H9 (cell line): ENCODE measurements around the gene ELMO2. TPM values are rescaled to one million over a fixed set of nuclear protein-coding genes. Genes with fewer than 3 reads are reported as not detected.
"Not testable (repeated sequence)": the region's sequence is repeated elsewhere in the genome, so short reads cannot be mapped to it uniquely, and the experiment has no call there.

Experiments
- DNase-seq: peaks from one replicate; pipeline ENCODE4 v3.0.0-alpha.2; 2017
- H2AFZ ChIP-seq: one replicate; pipeline ENCODE4 v1.6.1; 2013; ENCODE audit warnings: mild to moderate bottlenecking, low read length, control low read depth, moderate library complexity
- H2AK5ac ChIP-seq: 2 replicates; pipeline ENCODE4 v1.6.1; 2013; ENCODE audit warnings: low read length, control low read depth, mixed read lengths; ENCODE audit not compliant: insufficient read length
- H2BK120ac ChIP-seq: one replicate; pipeline ENCODE4 v1.6.1; 2013; ENCODE audit warnings: low read depth, mild to moderate bottlenecking, low read length, control low read depth, inconsistent platforms; ENCODE audit not compliant: poor library complexity, severe bottlenecking
- H2BK12ac ChIP-seq: 2 replicates; pipeline ENCODE4 v1.6.1; 2013; ENCODE audit warnings: low read length, control low read depth, mixed read lengths, low read depth; ENCODE audit not compliant: insufficient read length
- H2BK15ac ChIP-seq: 2 replicates; pipeline ENCODE4 v1.6.1; 2013; ENCODE audit warnings: low read depth, low read length, control low read depth
- H2BK20ac ChIP-seq: one replicate; pipeline ENCODE4 v1.6.1; 2013; ENCODE audit warnings: low read depth, mild to moderate bottlenecking, low read length, control low read depth, inconsistent platforms; ENCODE audit not compliant: poor library complexity, severe bottlenecking
- H2BK5ac ChIP-seq: 2 replicates; pipeline ENCODE4 v1.6.1; 2013; ENCODE audit warnings: low read length, control low read depth, mixed read lengths; ENCODE audit not compliant: insufficient read length
- H3K14ac ChIP-seq: 2 replicates; pipeline ENCODE4 v1.6.1; 2013; ENCODE audit warnings: low read length, control low read depth; ENCODE audit not compliant: insufficient read depth
- H3K18ac ChIP-seq: 2 replicates; pipeline ENCODE4 v1.6.1; 2013; ENCODE audit warnings: low read depth, mild to moderate bottlenecking, mixed read lengths, low read length, control low read depth; ENCODE audit not compliant: insufficient read length
- H3K23ac ChIP-seq: 2 replicates; pipeline ENCODE4 v1.6.1; 2013; ENCODE audit warnings: low read length, control low read depth, mixed read lengths, low read depth; ENCODE audit not compliant: insufficient read length
- H3K23me2 ChIP-seq: 2 replicates; pipeline ENCODE4 v1.6.1; 2013; ENCODE audit warnings: low read depth, mild to moderate bottlenecking, mixed read lengths, low read length, control low read depth; ENCODE audit not compliant: insufficient read length, poor library complexity, severe bottlenecking
- H3K27ac ChIP-seq: 2 replicates; pipeline ENCODE4 v1.5.1; 2013; ENCODE audit warnings: low read length, control low read depth, mixed read lengths, low read depth; ENCODE audit not compliant: insufficient read length
- H3K27me3 ChIP-seq: 2 replicates; pipeline ENCODE4 v1.6.1; 2013; ENCODE audit warnings: low read length, control low read depth, inconsistent platforms; ENCODE audit not compliant: insufficient read depth
- H3K4ac ChIP-seq: 2 replicates; pipeline ENCODE4 v1.6.1; 2013; ENCODE audit warnings: low read depth, mild to moderate bottlenecking, control low read depth, inconsistent platforms, low read length, moderate library complexity
- H3K4me1 ChIP-seq: 2 replicates; pipeline ENCODE4 v1.6.1; 2013; ENCODE audit warnings: low read length, control low read depth, inconsistent platforms; ENCODE audit not compliant: insufficient read depth
- H3K4me2 ChIP-seq: 2 replicates; pipeline ENCODE4 v1.6.1; 2013; ENCODE audit warnings: low read length, control low read depth, mixed read lengths; ENCODE audit not compliant: insufficient read length, insufficient read depth
- H3K56ac ChIP-seq: 2 replicates; pipeline ENCODE4 v1.6.1; 2013; ENCODE audit warnings: low read depth, mild to moderate bottlenecking, mixed read lengths, low read length, control low read depth; ENCODE audit not compliant: insufficient read length
- H3K79me1 ChIP-seq: 2 replicates; pipeline ENCODE4 v1.6.1; 2013; ENCODE audit warnings: low read depth, mild to moderate bottlenecking, moderate library complexity, low read length, control low read depth, inconsistent platforms; ENCODE audit not compliant: insufficient read depth, poor library complexity, severe bottlenecking
- H3K79me2 ChIP-seq: 2 replicates; pipeline ENCODE4 v1.6.1; 2013; ENCODE audit warnings: low read length, control low read depth, inconsistent platforms; ENCODE audit not compliant: insufficient read depth
- H3K9ac ChIP-seq: 2 replicates; pipeline ENCODE4 v1.6.1; 2013; ENCODE audit warnings: low read length, control low read depth, mixed read lengths; ENCODE audit not compliant: insufficient read length; ENCODE audit errors: extremely low read depth
- H3K9me3 ChIP-seq: one replicate; pipeline ENCODE4 v1.6.1; 2013; ENCODE audit warnings: low read depth, low read length, inconsistent platforms; ENCODE audit not compliant: control insufficient read depth
- H3T11ph ChIP-seq: one replicate; pipeline ENCODE4 v1.6.1; 2013; ENCODE audit warnings: mild to moderate bottlenecking, low read length, control low read depth, inconsistent platforms
- H4K20me1 ChIP-seq: one replicate; pipeline ENCODE4 v1.6.1; 2013; ENCODE audit not compliant: control insufficient read depth, insufficient read length, insufficient read depth
- H4K5ac ChIP-seq: 2 replicates; pipeline ENCODE4 v1.6.1; 2013; ENCODE audit warnings: low read depth, mild to moderate bottlenecking, mixed read lengths, low read length, control low read depth; ENCODE audit not compliant: insufficient read length
- H4K8ac ChIP-seq: replicated peaks from 2 replicates; pipeline ENCODE4 v1.6.1; 2013; ENCODE audit warnings: low read length, control low read depth, mixed read lengths, low read depth; ENCODE audit not compliant: insufficient read length
- H4K91ac ChIP-seq: 2 replicates; pipeline ENCODE4 v1.6.1; 2013; ENCODE audit warnings: low read depth, mild to moderate bottlenecking, moderate library complexity, mixed read lengths, low read length, control low read depth; ENCODE audit not compliant: insufficient read length
- H3K27ac Mint-ChIP-seq, 3 experiments: 2 replicates in 2 of 3; 3 replicates in 1 of 3; pipeline ENCODE4 v1.8.0; 2020 to 2021; ENCODE audit warnings: mixed read lengths in 3 of 3, mild to moderate bottlenecking in 1 of 3, moderate library complexity in 1 of 3
- H3K27me3 Mint-ChIP-seq: 2 replicates; pipeline ENCODE4 v1.8.0; 2021; ENCODE audit warnings: low read depth, mild to moderate bottlenecking, moderate library complexity, mixed read lengths
- H3K36me3 Mint-ChIP-seq, 3 experiments: 2 replicates in 2 of 3; 3 replicates in 1 of 3; pipeline ENCODE4 v1.8.0; 2020 to 2021; ENCODE audit warnings: low read depth in 3 of 3, mixed read lengths in 3 of 3; ENCODE audit not compliant: insufficient read depth in 1 of 3
- H3K4me1 Mint-ChIP-seq, 2 experiments: 2 replicates each; pipeline ENCODE4 v1.8.0; 2020; ENCODE audit warnings: mixed read lengths in 2 of 2
- H3K4me3 Mint-ChIP-seq, 2 experiments: 2 replicates in 1 of 2; 3 replicates in 1 of 2; pipeline ENCODE4 v1.8.0; 2020 to 2021; ENCODE audit warnings: mild to moderate bottlenecking in 2 of 2, mixed read lengths in 2 of 2, moderate library complexity in 1 of 2
- H3K9me3 Mint-ChIP-seq, 2 experiments: 2 replicates in 1 of 2; 3 replicates in 1 of 2; pipeline ENCODE4 v1.8.0; 2020; ENCODE audit warnings: mild to moderate bottlenecking in 2 of 2, mixed read lengths in 2 of 2, moderate library complexity in 1 of 2
- CTCF ChIP-seq: fragments of 200-600 bp; sonication (generic); conservative IDR thresholded peaks from 3 replicates; pipeline ENCODE4 v1.8.0; 2021; ENCODE audit warnings: antibody characterized with exemption, mild to moderate bottlenecking
- WGBS: extraction: QIAGEN DNeasy Blood & Tissue Kit; methylation state at CpG from one replicate; pipeline ENCODE4 v1.1.7; 2013; ENCODE audit warnings: missing lambda C conversion rate, low lambda C conversion rate, mixed read lengths; ENCODE audit not compliant: insufficient read length; ENCODE audit errors: extremely low coverage; 5-methylcytosine and 5-hydroxymethylcytosine counted together
- total RNA-seq: library from RNA; stranded (reverse); gene quantifications from 2 replicates; pipeline ENCODE4 v1.2.1, GENCODE V29; 2021

Gene ELMO2
- total RNA-seq, 1 experiment from 2014 or later, result 32.5 TPM

- WGBS, result no CpG with 5 or more reads among the region's 5 CpGs
Measured at GRCh38 chr20:46388201-46388836, 18.1 kb downstream of the ELMO2 start.

GRCh38 chr20:46387054-46387453 is 19.4 kb downstream of the ELMO2 start:
- H3K9ac ChIP-seq, H3K4me1 Mint-ChIP-seq, H3K4me3 Mint-ChIP-seq, H3K27me3 ChIP-seq, H3K27me3 Mint-ChIP-seq, H2BK20ac ChIP-seq, H3T11ph ChIP-seq, H3K27ac Mint-ChIP-seq, H3K4ac ChIP-seq, H3K79me2 ChIP-seq, H4K91ac ChIP-seq, H4K20me1 ChIP-seq, H3K56ac ChIP-seq, H3K4me2 ChIP-seq, H2BK12ac ChIP-seq, H2AK5ac ChIP-seq, H3K27ac ChIP-seq, H2BK15ac ChIP-seq, H4K5ac ChIP-seq, H4K8ac ChIP-seq, H3K14ac ChIP-seq, H2BK120ac ChIP-seq, H3K79me1 ChIP-seq, H3K9me3 ChIP-seq, H3K9me3 Mint-ChIP-seq, DNase-seq, H3K23ac ChIP-seq, H3K18ac ChIP-seq, H2BK5ac ChIP-seq, H3K23me2 ChIP-seq, H3K4me1 ChIP-seq, H2AFZ ChIP-seq: not testable (repeated sequence)
- peaks cover 16 to 84% (median 58%) of the 10 kb centered on the region in 3 experiments; a peak in 6 of 7 replicates for H3K36me3 Mint-ChIP-seq
- no CpG with 5 or more reads among the region's 3 CpGs for WGBS

More at GRCh38 chr20:46388201-46388836, 18.1 kb downstream of the ELMO2 start:
- Mint-ChIP-seq H3K4me1 (no peaks in the 10 kb centered on the region), H3K36me3 (peaks cover 16 to 84% (median 61%) of the 10 kb centered on the region in 3 experiments; a peak in 6 of 7 replicates), H3K4me3 (no peak overlapping the region), H3K9me3 (no peaks in the 10 kb centered on the region), H3K27ac (no peak overlapping the region), H3K27me3 (no peaks in the 10 kb centered on the region)
- Histone ChIP-seq H3K27ac (no peak overlapping the region), H2BK5ac (no peak overlapping the region), H3K18ac (no peak overlapping the region), H2BK15ac (no peak overlapping the region), H3K4me2 (no peak overlapping the region), H3K9ac (no peak overlapping the region), H4K8ac (no peak overlapping the region), H3K23me2 (no peaks in the 10 kb centered on the region), H3T11ph (no peak overlapping the region), H2BK12ac (no peak overlapping the region), H3K14ac (no peak overlapping the region), H3K4me1 (no peaks in the 10 kb centered on the region), H3K27me3 (no peaks in the 10 kb centered on the region), H4K5ac (no peak overlapping the region), H2AFZ (no peak overlapping the region), H4K20me1 (no peaks in the 10 kb centered on the region), H3K79me1 (no peaks in the 10 kb centered on the region), H3K79me2 (no peaks in the 10 kb centered on the region), H3K23ac (no peak overlapping the region), H3K56ac (no peak overlapping the region), H3K9me3 (no peaks in the 10 kb centered on the region), H3K4ac (no peak overlapping the region), H2BK120ac (no peak overlapping the region), H2AK5ac (no peak overlapping the region), H4K91ac (no peak overlapping the region), H2BK20ac (no peak overlapping the region)
- DNase-seq, result no peak
- no peak for TF ChIP-seq CTCF
